Measurements from ENCODE around the gene STOML2.
A peak's percentile ranks its signal among the peaks of the same experiment; 100 is the strongest.

Gene STOML2

GRCh38 chr9:35107297-35108290 is 4.7 kb upstream of the STOML2 start:
- DNase-seq (ENCODE audit: low read depth): no peak

DNA sequence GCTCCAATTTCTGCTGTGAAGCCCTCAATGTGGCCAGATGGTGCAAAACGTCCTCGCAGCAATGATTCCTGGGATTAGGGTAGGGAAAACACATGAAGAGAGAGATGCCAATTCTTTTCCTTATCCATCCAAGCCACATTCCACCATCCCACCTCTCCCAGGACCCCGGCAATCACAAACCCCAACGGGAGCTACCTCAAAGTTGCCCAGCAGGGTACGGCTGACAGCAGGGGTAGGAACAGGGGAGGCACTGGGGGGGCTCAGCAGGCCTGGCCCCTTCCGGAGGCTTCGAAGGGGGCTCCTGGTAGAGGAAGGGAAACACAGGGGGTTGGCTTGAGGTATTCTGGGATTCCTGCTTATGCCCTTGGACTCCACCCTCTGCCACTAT is 3.4 kb upstream of the STOML2 start:
- no peak for DNase-seq (ENCODE audit: low read depth)

DNA sequence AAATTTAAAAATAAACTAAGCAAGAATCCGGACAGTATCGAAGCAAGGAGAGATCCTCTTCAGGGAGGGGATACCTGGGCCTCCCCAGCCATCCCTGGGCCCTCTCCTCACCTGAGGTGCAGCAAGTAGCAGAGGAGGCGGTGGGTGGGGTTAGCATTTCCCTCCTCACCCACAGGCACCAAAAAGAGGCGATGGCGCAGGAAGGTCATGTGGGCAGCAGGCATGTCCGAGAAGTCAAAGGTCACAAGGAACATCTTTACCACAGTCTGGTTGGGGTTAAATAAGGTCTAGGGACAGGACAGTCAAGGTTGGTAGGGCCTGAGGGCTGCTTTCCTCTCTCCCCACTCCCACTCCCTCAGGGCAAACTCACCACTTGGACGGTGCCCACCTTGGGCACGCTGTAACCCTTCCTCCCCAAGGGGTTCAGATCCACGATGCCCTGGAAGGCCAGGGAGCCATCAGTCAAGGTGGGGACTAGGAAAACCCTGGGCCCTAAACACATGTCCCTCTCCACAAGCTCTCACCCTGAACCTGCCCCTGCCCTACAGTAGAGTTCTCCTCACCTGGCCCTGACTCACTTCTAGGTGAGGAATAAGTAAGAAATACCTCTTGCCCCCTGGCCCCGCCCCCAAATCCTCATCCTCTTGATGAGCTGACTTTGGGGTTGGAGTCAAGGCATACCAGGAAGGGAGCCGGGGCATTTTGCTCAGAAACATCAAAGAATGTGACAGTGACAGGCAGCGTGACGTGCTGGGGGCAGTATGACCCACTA is 2.8 kb upstream of the STOML2 start:
- DNase-seq (ENCODE audit: low read depth): no peak

- DNase-seq (ENCODE audit: low read depth): no peak
These were observed 2.2 kb upstream of the STOML2 start for GRCh38 chr9:35105126-35105525.

DNA sequence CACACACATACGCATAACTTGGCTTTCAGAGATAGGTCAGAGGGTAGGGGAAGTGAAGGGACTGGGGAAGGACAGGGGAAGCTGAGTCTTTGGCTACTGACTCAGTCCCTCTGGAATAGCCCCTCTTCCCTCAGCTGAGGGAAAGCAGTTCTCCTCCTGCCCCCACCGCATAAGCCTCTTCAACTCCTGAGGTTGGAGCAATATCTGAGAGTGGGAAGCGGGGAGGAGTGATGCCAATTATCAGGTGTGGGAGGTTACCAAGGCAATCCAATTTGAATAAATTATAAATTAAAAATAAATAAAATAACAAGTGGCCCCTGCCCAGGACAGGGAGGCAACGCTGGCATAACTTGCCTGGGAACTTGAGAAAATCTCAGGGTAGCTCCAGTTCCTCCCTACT is 1.7 kb upstream of the STOML2 start:
- no peak for DNase-seq (ENCODE audit: low read depth)

GRCh38 chr9:35103660-35104191 is 795 bp upstream of the STOML2 start:
- DNase-seq (ENCODE audit: low read depth): no peak

DNA sequence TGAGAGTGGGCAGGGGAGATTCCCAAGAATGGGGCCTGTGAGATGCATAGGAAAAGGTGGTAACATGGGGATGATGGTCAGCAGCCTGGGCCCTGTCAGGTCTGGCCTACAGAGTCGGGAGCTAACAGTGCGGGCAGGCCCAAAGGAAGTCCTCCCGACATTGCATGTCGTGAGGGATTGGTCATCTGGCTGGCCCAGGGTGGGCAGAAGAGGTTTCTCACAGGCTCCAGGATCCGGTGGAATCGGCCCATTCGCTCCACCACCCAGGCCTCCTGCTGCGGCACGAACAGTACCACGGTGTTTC is 514 bp downstream of the STOML2 start:
- DNase-seq (ENCODE audit: low read depth): no peak

GRCh38 chr9:35097573-35097972 is 5.4 kb downstream of the STOML2 start:
- DNase-seq (ENCODE audit: low read depth): no peak

DNA sequence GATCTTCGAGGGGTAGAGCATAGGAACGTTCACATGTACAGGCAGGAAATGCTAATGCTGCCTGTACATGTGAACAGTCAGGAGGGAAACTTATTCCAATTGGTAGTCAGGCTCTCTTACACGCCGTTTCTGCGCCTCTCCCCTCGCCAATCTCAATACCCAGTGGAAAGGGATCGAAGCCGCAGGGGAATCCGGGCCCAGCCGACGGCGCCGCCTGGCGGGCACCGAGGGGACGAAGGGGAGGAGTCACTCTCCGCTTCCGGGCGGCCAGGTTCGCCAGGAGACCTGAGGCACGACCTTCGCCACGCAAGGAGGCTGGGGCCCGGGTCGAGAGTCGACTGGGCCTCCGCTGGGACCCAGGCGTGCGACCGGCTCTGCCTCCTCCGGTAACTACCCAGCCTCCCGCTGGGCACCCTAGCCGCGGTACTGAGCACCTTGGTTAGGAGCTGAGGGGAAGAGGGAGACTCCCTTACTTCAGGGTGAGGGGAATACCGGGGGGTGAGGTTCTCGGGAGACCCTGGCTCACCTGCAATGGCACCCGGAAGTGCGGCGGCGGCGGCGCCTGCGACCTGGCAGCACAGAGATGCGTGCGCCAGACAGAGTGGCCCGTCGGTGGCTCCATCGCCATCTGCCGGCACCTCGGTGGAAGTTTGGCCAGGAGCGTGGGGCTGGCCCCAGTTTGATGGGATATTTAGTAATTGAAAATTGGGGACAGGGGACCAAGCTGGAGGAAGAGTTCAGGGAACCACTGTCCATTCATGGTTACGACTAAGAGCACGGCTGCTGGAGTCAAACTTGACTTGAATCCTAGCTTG is 6.7 kb downstream of the STOML2 start, which contains the start of gene PIGO:
PIGO (minus strand) TSS at position 557 of the 815 bp plus-strand sequence. CDS start 1,026 bp downstream, outside the sequence.
- DNase-seq (ENCODE audit: low read depth): peak; percentile 78

DNA sequence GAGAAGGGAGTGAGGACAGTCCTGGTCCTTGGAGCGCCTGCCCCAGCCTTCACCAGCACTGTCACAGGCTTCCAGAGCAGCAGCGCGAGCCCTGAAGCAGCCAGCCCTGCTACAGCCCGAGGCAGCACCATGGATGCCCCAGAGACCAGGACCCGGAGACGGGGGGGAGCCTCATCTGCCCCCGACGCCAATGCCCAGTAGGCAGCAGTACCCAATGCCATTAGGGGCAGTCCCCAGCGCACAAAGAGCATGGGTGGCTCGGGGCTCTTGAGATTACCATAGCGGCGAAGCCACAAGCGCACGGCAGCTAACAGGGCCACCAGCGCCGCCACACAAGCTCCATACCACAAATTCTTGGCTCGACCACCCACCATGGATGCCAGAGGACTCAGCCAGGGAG is 11.4 kb downstream of the STOML2 start:
- DNase-seq (ENCODE audit: low read depth): no peak

GRCh38 chr9:35089434-35089833 is 13.5 kb downstream of the STOML2 start:
- no peak for DNase-seq (ENCODE audit: low read depth)

DNA sequence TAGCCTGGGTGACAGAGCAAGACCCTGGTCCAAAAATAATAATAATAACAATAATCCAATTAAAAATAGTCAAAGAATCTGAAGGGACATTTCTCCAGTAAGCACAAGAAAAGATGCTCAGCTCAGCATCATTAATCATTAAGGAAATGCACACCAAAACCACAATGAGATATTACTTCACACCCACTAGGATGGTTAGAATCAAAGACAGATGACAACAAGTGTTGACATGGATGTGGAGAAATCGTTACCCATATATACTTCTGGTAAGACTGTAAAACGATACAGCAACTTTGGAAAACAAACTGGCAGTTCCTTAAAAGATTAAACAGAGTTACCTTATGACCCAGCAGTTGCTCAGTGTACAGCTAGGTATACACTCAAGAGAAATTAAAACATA is 17.9 kb downstream of the STOML2 start:
- no peak for DNase-seq (ENCODE audit: low read depth)

- DNase-seq (ENCODE audit: low read depth): peak; percentile 63
These were observed 23.2 kb downstream of the STOML2 start, which contains the start of gene FANCG for GRCh38 chr9:35079426-35080341. TSS of gene FANCG (minus strand) at chr9:35079942. CDS start at chr9:35079524, 418 bp downstream.

DNA sequence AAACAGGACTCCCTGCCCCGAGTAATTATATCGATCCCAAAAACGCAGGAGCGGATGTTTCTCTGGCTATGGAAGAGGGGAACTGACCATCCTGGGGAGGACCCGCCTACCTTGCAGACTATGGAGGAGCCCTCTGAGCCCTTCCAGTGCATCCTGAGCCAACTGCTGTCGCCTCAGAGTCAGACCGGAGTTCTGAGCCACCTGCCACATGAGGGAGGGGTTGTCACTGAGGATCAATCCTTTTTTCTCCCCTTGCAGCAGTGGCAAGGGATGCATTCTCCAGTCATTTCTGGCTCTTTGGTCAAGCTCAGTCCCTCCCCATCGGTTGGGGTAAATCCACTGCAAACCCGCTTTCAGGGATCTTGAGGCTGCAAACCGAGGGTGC is 23.9 kb downstream of the STOML2 start:
- no peak for DNase-seq (ENCODE audit: low read depth)

DNA sequence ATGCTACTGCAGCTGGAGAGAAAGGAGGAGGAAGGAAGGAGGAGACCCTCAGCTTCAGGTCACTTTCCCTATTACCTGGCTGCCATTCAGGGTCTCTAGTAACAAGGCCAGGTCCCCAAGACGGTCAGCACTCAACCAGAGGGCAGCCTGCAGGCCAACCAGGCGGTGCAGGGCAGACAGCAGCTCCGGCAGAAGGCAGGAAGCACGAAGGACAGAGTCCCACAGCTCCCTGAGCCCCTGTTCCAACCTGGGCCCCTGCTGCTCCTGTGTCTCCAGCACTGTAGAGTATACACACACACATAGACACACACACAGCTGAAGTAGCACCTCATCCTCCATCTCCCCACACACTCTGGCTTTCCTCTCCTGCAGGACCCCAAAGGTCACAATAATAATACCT is 24.9 kb downstream of the STOML2 start:
- no peak for DNase-seq (ENCODE audit: low read depth)

GRCh38 chr9:35076848-35077247 is 26.1 kb downstream of the STOML2 start:
- no peak for DNase-seq (ENCODE audit: low read depth)

- no peak for DNase-seq (ENCODE audit: low read depth)
These were observed 27.6 kb downstream of the STOML2 start for GRCh38 chr9:35075358-35075757.

DNA sequence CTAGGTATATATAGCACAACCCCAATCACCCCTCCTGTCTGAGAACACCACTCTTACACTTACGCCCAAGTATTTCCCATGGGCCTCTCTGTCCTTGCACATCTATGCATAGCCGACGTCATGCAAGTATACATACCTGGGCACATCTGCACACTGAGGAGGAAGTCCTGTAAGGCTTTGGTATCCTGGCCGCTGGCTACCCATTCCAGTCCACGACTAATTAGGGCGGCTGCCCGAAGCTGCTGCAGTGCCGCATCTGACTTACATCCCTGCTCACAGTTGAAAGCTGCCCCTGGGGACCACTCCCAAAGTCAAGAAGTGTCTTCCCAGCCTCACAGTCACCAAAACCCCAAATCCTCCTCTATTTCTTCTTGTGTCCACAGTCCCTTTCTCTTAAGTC is 28.1 kb downstream of the STOML2 start:
- DNase-seq (ENCODE audit: low read depth): no peak

DNA sequence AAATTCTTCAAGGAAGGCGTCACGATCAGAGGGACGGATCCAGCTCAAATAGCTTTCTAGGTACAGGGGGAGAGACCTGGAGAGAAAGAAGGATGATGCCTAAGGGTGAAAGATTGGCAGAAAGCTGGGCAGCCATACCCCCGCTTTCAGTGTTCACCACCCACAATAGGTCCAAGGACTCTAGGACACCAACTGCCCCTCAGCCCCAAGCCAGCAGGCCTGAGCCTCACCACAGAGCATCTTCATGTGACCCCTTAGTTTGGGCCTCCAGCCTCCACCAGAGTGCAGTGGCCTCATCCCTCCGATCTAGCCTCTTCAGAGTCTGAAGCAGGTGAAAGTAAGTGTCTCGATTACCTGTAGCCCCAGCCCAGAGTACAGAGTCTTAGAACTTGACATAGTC is 28.8 kb downstream of the STOML2 start:
- DNase-seq (ENCODE audit: low read depth): no peak

DNA sequence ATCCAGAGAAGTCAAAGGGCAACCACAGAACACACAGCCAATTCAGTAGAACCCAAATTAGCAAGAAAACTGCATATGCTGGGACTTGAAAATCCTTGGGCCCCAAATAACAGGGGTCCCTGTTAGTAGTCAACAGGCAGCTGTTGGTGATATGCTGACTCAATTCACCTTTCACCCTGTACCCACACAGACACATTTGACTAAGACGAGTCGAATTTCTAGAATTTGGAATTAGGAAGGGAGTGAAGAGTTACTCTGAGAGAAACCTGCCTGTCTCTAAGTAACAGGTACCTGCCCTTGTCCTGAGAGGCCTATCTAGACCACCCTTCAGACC is 29.7 kb downstream of the STOML2 start:
- DNase-seq (ENCODE audit: low read depth): no peak

Data from stimulated activated CD8-positive, alpha-beta memory T cell treated with anti-CD3 and anti-CD28 coated beads, Interleukin-12 subunit alpha, Interleukin-12 subunit beta, amount 100 ng/mL, for 1 hour (primary cell).